HCT116 (cell line): Measurements from ENCODE around the gene WDR33. TPM values are rescaled to one million over a fixed set of nuclear protein-coding genes. Genes with fewer than 3 reads are reported as not detected.

Experiments used
- ATAC-seq: fragments of 200-7000 bp; cut with Tn5 transposase; 2 replicates; pipeline ENCODE4 v1.9.1; 2020; ENCODE audit warnings: mild to moderate bottlenecking, moderate library complexity
- BruUV-seq: library from RNA; stranded (reverse); fragments of 400-500 nt; replicated peaks from 2 replicates; lab custom pipeline; 2021; lab: Mats Ljungman, UMichigan
- CTCF ChIA-PET: fragments of 300-600 bp; sonication (Branson Sonifier 250); formaldehyde crosslinking; loops from one replicate; lab custom pipeline; 2021; ENCODE audit warnings: antibody characterized with exemption; lab: Charles Lee
- POLR2A ChIA-PET: fragments of 300-600, 350-600 bp; sonication (Branson Sonifier 250); formaldehyde crosslinking; loops from one replicate; lab custom pipeline; 2021; ENCODE audit warnings: antibody characterized with exemption; lab: Charles Lee
- RAD21 ChIA-PET, 2 experiments: fragments of 300-600 bp; sonication (Branson Sonifier 250); formaldehyde crosslinking; loops; one replicate each; lab custom pipeline; 2023; ENCODE audit warnings: low total read pairs in 2 of 2; ENCODE audit not compliant: uncharacterized antibody in 2 of 2, unreplicated experiment in 2 of 2, low non-redundant PET in 1 of 2; lab: Charles Lee
- DNase-seq: peaks from one replicate; pipeline ENCODE4 v3.0.0-alpha.2; 2010; ENCODE audit warnings: low read depth, low spot score
- H2AFZ ChIP-seq: fragments of 200-600 bp; shearing (Covaris generic), sonication (generic); 2 replicates; pipeline ENCODE4 v1.6.1; 2017; ENCODE audit warnings: low read depth, mixed run types, mixed read lengths, antibody characterized with exemption, low read length; ENCODE audit not compliant: poor library complexity, severe bottlenecking
- H3K27ac ChIP-seq: 2 replicates; pipeline ENCODE4 v1.5.1; 2012; ENCODE audit warnings: low read depth, low read length
- H3K27me3 ChIP-seq: fragments of 200-600 bp; sonication (generic); 2 replicates; pipeline ENCODE4 v1.6.1; 2016; ENCODE audit warnings: mixed run types, low read length, mixed read lengths; ENCODE audit not compliant: insufficient read depth
- H3K36me3 ChIP-seq, 2 experiments: fragments of 200-500 bp in 1 of 2; fragments of 200-600 bp in 1 of 2; sonication (Bioruptor generic) in 1 of 2; sonication (generic) in 1 of 2; 2 replicates each; pipeline versions ENCODE4 v1.5.1 to v1.6.1; 2014 to 2016; ENCODE audit warnings: low read length in 2 of 2, inconsistent platforms in 1 of 2, mixed read lengths in 1 of 2, mixed run types in 1 of 2; ENCODE audit not compliant: insufficient read depth in 2 of 2, control insufficient read depth in 1 of 2
- H3K4me1 ChIP-seq, 2 experiments: fragments of 200-600 bp in 1 of 2; sonication (generic) in 1 of 2; 2 replicates each; pipeline versions ENCODE4 v1.5.1 to v1.6.1; 2012 to 2017; ENCODE audit warnings: low read length in 2 of 2, inconsistent platforms in 1 of 2, mild to moderate bottlenecking in 1 of 2, mixed read lengths in 1 of 2, mixed run types in 1 of 2, moderate library complexity in 1 of 2; ENCODE audit not compliant: insufficient read depth in 2 of 2, control insufficient read depth in 1 of 2
- H3K4me2 ChIP-seq: fragments of 200-600 bp; sonication (generic); 2 replicates; pipeline ENCODE4 v1.6.1; 2017; ENCODE audit warnings: mixed run types, low read length, mixed read lengths
- H3K4me3 ChIP-seq, 2 experiments: fragments of 200-600 bp in 1 of 2; sonication (generic) in 1 of 2; replicated peaks in 1 of 2; 2 replicates each; pipeline ENCODE4 v1.5.1; 2011 to 2016; ENCODE audit warnings: low read length in 2 of 2, control low read depth in 1 of 2, low read depth in 1 of 2, mild to moderate bottlenecking in 1 of 2, mixed read lengths in 1 of 2, mixed run types in 1 of 2
- H3K79me2 ChIP-seq: fragments of 200-600 bp; sonication (generic); 2 replicates; pipeline ENCODE4 v1.6.1; 2017; ENCODE audit warnings: mild to moderate bottlenecking, mixed run types, low read length, moderate library complexity, mixed read lengths; ENCODE audit not compliant: insufficient read depth
- H3K9ac ChIP-seq: fragments of 200-600 bp; sonication (generic); 2 replicates; pipeline ENCODE4 v1.6.1; 2016; ENCODE audit warnings: low read length, mixed read lengths
- H3K9me2 ChIP-seq: fragments of 200-600 bp; sonication (generic), shearing (Covaris generic); 2 replicates; pipeline ENCODE4 v1.6.1; 2017; ENCODE audit warnings: mixed run types, mild to moderate bottlenecking, moderate library complexity; ENCODE audit not compliant: insufficient read depth
- H3K9me3 ChIP-seq, 2 experiments: fragments of 200-500 bp in 1 of 2; fragments of 200-600 bp in 1 of 2; sonication (Bioruptor generic) in 1 of 2; sonication (generic) in 1 of 2; 2 replicates each; pipeline ENCODE4 v1.6.1; 2014 to 2017; ENCODE audit warnings: low read length in 2 of 2, mixed read lengths in 2 of 2, inconsistent platforms in 1 of 2, low read depth in 1 of 2, mild to moderate bottlenecking in 1 of 2, mixed run types in 1 of 2, moderate library complexity in 1 of 2; ENCODE audit not compliant: control insufficient read depth in 1 of 2, insufficient read depth in 1 of 2
- H4K20me1 ChIP-seq: fragments of 200-600 bp; sonication (generic), shearing (Covaris generic); 2 replicates; pipeline ENCODE4 v1.6.1; 2017; ENCODE audit warnings: mixed run types, mild to moderate bottlenecking, moderate library complexity; ENCODE audit not compliant: insufficient read depth
- ATF3 ChIP-seq: IDR thresholded peaks from 2 replicates; pipeline ENCODE4 v1.6.1; 2012
- CBX3 ChIP-seq: IDR thresholded peaks from 2 replicates; pipeline ENCODE4 v1.6.1; 2012; ENCODE audit warnings: low read depth
- CEBPB ChIP-seq: IDR thresholded peaks from 2 replicates; pipeline ENCODE4 v1.6.1; 2012; ENCODE audit warnings: low read depth
- CTCF ChIP-seq, 3 experiments: fragments of 200-600 bp in 1 of 3; sonication (generic) in 1 of 3; IDR thresholded peaks in 2 of 3; conservative IDR thresholded peaks in 1 of 3; 2 replicates each; pipeline ENCODE4 v1.5.1; 2012 to 2017; ENCODE audit warnings: low read depth in 2 of 3, low read length in 2 of 3, antibody characterized with exemption in 1 of 3, borderline replicate concordance in 1 of 3, control low read depth in 1 of 3, mild to moderate bottlenecking in 1 of 3, mixed read lengths in 1 of 3, mixed run types in 1 of 3, moderate library complexity in 1 of 3; ENCODE audit not compliant: insufficient read depth in 1 of 3
- EGR1 ChIP-seq: IDR thresholded peaks from 2 replicates; pipeline ENCODE4 v1.6.1; 2012; ENCODE audit warnings: low read depth
- ELF1 ChIP-seq: IDR thresholded peaks from 2 replicates; pipeline ENCODE4 v1.6.1; 2012; ENCODE audit warnings: low read depth, borderline replicate concordance
- EZH2phosphoT487 ChIP-seq: fragments of 200-600 bp; IDR thresholded peaks from 2 replicates; pipeline ENCODE4 v1.6.1; 2018; ENCODE audit warnings: antibody characterized with exemption, borderline replicate concordance
- FOSL1 ChIP-seq: IDR thresholded peaks from 2 replicates; pipeline ENCODE4 v1.6.1; 2012; ENCODE audit warnings: low read depth
- MAX ChIP-seq: IDR thresholded peaks from 2 replicates; pipeline ENCODE4 v1.6.1; 2012
- POLR2A ChIP-seq: IDR thresholded peaks from 2 replicates; pipeline ENCODE4 v1.7.0; 2011; ENCODE audit warnings: borderline replicate concordance; ENCODE audit not compliant: insufficient read depth, insufficient read length; ENCODE audit errors: extremely low read depth
- POLR2AphosphoS5 ChIP-seq: IDR thresholded peaks from 2 replicates; pipeline ENCODE4 v1.6.1; 2011; ENCODE audit warnings: mild to moderate bottlenecking, low read depth, low read length, moderate library complexity
- RAD21 ChIP-seq: IDR thresholded peaks from 2 replicates; pipeline ENCODE4 v1.6.1; 2012; ENCODE audit warnings: low read depth, mild to moderate bottlenecking
- SIN3A ChIP-seq: IDR thresholded peaks from 2 replicates; pipeline ENCODE4 v1.6.1; 2012; ENCODE audit warnings: low read depth
- SP1 ChIP-seq: IDR thresholded peaks from 2 replicates; pipeline ENCODE4 v1.6.1; 2012; ENCODE audit warnings: low read depth
- SRF ChIP-seq: IDR thresholded peaks from 2 replicates; pipeline ENCODE4 v1.6.1; 2012; ENCODE audit warnings: low read depth
- TCF7L2 ChIP-seq: IDR thresholded peaks from 2 replicates; pipeline ENCODE4 v1.7.0; 2011; ENCODE audit warnings: borderline replicate concordance, inconsistent platforms; ENCODE audit not compliant: insufficient read depth, insufficient read length; ENCODE audit errors: extremely low read depth
- YY1 ChIP-seq: IDR thresholded peaks from 2 replicates; pipeline ENCODE4 v1.6.1; 2011; ENCODE audit warnings: low read length, low read depth, moderate library complexity, mild to moderate bottlenecking; ENCODE audit not compliant: insufficient replicate concordance; ENCODE audit errors: extremely low read depth
- ZBTB33 ChIP-seq: IDR thresholded peaks from 2 replicates; pipeline ENCODE4 v1.6.1; 2011; ENCODE audit warnings: mild to moderate bottlenecking, low read length, moderate library complexity; ENCODE audit not compliant: insufficient replicate concordance; ENCODE audit errors: extremely low read depth
- ZNF274 ChIP-seq: fragments of 200-500 bp; sonication (Bioruptor generic); IDR thresholded peaks from 2 replicates; pipeline ENCODE4 v1.6.1; 2014; ENCODE audit warnings: mild to moderate bottlenecking, low read depth, low read length, inconsistent platforms
- intact Hi-C: fragments of 100-400 bp; cut with micrococcal nuclease; formaldehyde crosslinking; loops from 2 replicates; pipeline ENCODE4 v1.10.0; 2022
- total RNA-seq: library from RNA; stranded (reverse); gene quantifications from one replicate; pipeline ENCODE4 v1.2.1, GENCODE V29; 2021; ENCODE audit not compliant: unreplicated experiment

Gene WDR33
- total RNA-seq, 1 experiment from 2014 or later = 52.5 TPM

GRCh38 chr2:127786048-127786809, 24.7 kb downstream of the WDR33 start:
- Histone ChIP-seq H3K9me3 (no peaks in the 10 kb centered on the region), H3K9me2 (no peaks in the 10 kb centered on the region), H3K9ac (no peak overlapping the region), H3K4me3 (no peak overlapping the region), H2AFZ (no peak overlapping the region), H3K27me3 (no peaks in the 10 kb centered on the region), H3K36me3 (peaks cover 0 to 3% of the 10 kb centered on the region in 2 experiments; a peak in 2 of 4 replicates), H3K4me2 (no peak overlapping the region), H4K20me1 (peaks cover 13% of the 10 kb centered on the region), H3K79me2 (peaks cover 69% of the 10 kb centered on the region), H3K4me1 (no peaks in the 10 kb centered on the region), H3K27ac (no peak overlapping the region)
- CTCF ChIA-PET = no interaction called here
- no TSS peak for BruUV-seq
- intact Hi-C loops = no loop called here
- ATAC-seq (no peak), DNase-seq (no peak)
- POLR2A ChIA-PET = no interaction called here
- RAD21 ChIA-PET = no interaction called here
- TF ChIP-seq SP1 (no peak), FOSL1 (no peak), POLR2A (no peak), ATF3 (no peak), POLR2AphosphoS5 (no peak), SRF (no peak), MAX (no peak), CBX3 (no peak), EGR1 (no peak), TCF7L2 (no peak), RAD21 (no peak), CTCF (IDR thresholded peaks at IDR 0.05 in 2 of 3, conservative IDR thresholded peaks at IDR 0.05 in 1 of 3; ENCODE audit: borderline replicate concordance in 1 of 3, insufficient read depth in 1 of 3, low read depth in 2 of 3, low read length in 2 of 3) (no peak), ZNF274 (no peak), EZH2phosphoT487 (no peak), CEBPB (no peak), SIN3A (no peak), ZBTB33 (no peak), YY1 (no peak), ELF1 (no peak)
